T follicular helper cell (primary cell): ENCODE results near the gene C14orf132.

Experiments used
- DNase-seq: peaks from one replicate; pipeline ENCODE4 v3.0.0-alpha.2; 2020; ENCODE audit warnings: low read depth

C14orf132 gene

DNA sequence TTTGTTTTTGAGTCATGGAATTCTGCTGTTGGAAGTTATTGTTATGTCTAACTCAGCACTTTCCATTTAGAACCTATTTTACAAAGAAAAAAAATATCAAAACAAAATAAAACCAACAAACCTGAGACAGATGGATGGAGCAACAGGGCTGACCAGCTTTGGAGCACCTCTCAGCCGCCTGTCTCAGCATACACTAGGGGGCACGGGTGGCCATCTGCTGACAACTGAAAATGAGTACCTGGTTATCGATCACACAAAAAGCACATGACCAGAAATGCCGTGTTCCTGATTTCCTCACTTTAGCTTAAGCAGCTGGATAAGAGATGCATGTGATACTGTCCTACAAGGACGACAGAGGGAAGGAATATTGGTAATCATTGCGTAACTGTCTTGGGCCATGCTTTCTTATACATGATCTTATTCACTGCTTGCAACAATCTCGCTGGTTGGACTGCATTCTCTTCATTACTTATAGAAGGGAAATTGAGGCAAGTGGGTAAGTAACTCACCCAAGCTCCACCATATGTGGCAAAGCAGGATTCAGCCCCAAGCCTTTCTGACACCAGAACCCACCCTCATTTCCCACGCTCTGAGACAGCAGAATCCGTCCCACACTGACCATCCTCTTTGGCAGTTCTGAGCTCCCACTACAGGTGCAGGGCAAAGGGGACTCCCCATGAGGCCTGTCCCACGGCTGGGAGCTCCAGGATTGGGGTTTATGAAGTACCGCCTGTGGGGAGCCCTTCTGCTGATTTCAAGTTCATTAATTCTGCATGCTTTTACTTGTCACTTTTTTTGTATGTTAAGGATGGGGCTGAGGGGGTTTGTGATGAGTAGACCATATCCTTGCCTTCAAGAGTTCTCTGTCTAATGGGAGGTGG is 43.5 kb downstream of the C14orf132 start:
- no peak for DNase-seq

DNA sequence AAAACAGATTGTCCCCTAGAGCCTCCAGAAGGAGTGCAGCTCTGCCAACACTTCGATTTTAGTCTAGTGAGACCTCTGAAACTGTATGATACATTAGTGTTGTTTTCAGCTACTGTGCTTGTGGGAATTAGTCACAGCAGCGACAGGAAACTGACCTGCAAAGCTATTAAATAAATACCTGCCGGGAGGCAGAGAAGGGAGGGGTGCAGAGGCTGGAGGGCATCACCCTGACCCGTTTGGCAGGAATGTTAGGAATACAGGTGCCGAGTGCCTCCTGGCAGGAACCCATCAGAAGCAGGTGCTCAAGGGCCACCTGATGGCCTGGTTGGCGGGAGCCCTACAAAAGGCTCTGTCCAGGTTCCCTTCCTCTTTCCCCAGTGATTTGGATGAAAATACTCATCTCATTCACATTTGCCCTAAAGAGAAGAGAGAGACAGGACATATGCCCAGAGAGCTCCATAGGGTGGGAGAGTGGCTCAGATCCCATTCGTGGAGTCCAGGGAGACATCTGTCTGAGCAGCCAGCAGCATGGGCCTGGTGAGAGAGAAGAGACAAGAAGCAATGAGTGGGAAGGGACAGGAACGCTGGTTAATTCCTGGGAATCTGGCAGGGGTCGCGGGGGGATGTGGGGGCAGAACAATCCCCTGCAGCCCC is 44.6 kb downstream of the C14orf132 start:
- no peak for DNase-seq

DNA sequence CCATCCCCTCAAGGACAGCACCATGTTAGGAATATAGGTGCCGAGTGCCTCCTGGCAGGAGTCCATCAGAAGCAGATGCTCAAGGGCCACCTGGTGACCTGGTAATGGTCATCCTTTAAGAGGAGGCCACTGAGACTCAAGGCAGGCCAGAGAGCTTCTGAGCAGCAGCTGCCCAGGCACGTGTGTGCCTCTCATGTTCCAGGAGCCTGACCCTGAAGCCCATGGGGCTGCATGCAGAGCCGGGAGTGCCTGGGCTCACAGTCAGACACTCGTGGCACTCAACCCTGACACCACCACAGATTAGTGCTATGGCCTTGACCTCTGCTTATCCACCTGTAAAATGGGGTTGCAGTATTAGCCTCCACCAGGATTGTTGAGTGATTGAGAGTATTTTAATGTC is 45.6 kb downstream of the C14orf132 start:
- DNase-seq, result no peak

DNA sequence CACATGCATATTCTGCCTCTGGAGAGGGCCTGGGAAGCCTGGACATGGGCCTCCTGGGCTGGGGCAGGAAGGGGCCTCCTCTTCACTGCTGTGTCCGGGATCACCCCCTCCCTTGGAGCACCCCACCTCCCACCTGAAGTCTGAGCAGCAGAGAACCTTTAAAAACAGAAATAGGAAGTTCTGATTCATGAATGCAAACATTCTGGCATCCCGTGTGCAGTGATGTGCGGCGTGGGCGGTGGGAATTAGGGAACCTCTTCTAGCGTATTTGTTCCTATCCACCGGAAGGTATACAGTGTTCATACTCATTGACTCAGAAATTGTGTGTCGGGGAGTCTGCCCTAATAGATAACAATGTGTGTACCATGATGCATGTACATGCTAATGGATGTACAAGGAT is 46.2 kb downstream of the C14orf132 start:
- DNase-seq, result no peak

DNA sequence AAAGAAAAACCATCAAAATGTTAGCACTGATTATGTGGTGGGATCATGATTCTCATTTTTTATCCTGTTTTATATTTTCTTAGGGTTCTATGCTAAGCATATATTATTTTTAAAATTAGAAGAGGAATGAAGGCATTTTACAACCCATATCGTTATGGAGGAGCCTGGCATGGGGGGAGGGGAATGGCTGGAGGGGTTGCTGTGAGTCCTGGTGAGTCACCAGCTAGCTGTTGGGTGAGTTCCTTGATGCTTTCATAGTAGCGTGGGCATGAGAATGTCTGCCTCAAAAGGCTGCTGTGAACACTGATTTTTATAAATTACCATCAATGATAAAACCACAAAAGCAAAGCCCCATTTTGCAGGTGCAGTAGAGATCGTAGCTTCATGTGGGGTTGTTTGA is 46.9 kb downstream of the C14orf132 start:
- no peak for DNase-seq

DNA sequence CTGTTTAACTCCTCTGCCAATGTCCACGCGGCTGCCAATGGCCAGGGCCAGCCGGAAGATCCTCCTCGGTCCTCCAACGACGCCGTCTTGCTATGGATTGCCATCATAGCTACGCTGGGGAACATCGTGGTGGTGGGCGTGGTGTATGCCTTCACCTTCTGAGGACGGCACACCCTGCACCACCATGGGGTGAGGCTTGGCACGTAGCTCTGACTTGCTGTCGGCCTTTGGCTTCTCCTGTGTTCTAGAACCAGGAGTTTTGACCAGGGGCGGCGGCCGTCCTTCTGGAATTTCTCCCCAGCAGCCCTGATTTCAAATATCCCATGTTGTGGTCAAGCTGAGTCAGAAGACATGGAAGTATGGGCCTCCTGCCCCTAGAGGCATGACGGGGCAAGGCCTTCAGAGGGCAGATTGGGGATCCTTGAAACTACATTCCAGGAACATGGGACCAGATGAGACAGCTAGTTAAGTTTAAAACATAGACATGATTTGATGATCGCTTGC is 47.5 kb downstream of the C14orf132 start:
- DNase-seq, result no peak

DNA sequence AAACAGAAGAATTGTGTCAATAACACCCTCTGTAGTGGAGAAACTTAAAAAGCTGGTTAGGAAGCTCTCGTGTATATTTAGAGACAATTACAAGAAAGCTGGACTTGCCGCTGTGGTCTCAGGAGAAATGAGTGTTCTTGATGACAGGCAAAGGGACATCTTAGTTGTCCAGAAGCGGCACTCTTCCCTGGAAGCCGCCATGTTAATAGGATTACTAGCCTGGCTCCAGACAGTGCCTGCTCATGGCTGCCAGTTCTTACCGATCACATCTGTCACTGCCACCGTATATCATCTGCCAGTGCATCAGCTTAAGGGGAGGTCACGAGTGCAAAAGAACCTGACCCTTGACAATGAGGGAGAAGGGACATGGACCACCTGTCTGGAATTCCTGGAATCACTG is 48.9 kb downstream of the C14orf132 start:
- DNase-seq, result no peak

DNA sequence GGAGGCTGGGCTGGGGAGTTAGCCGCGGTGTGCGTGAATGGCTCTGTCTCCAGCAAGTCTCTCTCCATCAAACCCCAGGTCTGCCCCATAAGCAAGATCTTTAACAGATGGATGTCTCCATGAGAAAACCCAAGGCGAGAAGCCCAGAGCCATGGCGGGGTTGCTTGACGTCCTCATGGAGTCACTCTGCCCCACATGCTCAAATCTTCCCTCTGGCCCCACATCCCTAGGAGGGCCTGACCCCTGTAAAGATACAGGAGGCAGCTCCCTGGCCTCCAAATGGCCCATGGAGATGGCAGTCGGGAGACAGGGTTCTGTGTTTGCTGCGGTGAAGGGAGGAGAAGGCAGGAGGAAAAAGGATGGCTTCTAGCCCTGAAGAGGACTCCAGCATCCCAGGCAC is 49.3 kb downstream of the C14orf132 start:
- DNase-seq, result no peak

DNA sequence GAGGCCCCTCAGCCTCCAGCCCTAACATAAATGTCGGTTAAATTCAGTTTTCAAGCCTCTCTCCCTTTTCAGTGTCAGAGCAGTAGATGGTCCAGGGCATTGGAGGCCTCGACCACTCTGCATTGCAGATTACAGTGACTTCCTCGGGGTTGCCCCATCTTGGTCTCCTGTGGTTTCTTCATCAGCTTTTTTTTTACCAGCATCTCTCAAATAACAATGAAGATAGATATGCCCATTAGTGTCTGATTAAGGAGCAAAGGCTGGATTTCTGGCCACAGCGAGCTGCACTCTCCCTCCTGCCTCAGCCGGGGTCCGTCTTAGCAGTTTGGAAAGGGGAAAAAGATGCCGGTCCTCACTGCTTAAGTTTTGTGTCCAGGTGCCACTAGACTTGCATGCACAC is 49.7 kb downstream of the C14orf132 start:
- DNase-seq, result no peak

DNA sequence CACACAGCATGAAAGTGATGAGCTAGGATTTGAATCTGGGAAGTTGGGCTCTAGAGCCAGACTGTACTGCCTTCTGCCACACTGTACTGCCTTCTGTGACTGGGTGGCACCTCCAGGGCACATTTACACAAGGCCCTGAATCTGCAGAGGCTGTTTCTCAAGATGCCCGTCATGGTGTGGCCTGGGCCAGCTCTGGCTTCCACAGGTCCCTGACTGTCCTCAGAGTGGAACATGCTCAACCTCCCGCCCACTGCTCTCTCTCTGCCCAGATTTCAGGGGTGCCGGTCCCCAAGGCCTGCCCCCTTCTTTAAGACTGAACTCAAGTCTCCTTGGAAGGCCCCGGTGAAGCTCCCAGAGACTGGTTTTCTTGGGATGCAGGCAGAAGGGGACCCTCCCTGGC is 50.2 kb downstream of the C14orf132 start:
- DNase-seq, result no peak

DNA sequence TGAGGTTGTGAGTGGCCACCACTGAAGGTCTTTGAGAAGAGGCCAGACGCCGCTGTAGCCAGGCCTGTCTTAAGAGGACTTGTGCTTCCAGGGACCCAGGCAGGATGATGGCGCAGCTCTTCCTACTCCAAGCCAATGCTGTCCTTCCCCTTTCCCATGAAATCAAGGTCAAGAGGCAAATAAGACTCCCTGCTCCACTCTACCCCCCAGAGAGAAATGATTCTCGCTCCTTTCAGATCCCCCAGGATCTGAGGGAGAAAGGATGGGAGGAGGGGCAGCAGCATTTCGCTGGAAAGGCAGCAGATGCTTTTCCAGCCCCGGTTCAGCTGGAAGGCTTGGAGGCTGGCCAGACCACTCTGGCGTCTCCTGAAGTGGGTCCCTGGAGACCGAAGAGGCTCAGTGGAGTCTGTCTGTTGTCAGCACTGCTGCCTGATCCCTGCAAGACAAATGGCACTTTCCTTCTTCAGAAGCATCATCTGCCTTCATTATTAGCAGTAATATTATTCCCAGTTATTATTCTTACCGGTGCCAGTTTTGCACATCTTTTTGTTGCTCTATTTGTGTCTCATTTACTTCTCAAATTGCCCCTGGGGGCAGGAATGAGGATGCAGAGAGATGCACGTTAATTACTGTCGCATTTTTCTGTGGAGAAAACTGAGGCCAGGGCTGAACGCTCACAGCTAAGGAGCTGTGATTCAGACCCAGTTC is 51.4 kb downstream of the C14orf132 start:
- DNase-seq, result no peak

DNA sequence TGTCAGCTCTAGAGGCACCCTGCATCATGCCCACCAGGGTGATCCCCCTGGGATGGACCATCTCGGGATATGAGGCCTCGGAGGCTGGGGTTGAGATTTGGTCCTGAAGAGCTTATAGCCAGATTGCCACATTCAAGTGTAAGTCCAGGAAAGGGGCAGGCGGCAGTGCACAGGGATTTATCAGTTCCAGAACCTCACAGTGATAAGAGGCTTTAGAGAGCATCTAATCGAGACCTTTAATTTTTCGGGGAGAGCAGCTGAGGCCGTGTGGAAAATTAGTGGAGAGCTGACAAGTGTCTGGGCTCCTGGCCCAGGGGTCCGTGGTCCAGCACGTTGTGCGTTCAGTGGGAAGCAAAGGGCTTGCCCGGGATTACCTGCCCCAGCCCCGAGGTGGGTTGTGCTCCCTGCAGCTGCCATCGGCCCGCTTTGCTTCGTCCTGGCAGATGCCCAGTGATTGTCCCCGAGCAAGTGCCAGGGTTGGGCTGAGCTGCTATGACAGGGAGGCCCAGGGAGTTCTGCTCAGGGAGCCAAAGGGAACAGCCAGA is 52.1 kb downstream of the C14orf132 start:
- no peak for DNase-seq

DNA sequence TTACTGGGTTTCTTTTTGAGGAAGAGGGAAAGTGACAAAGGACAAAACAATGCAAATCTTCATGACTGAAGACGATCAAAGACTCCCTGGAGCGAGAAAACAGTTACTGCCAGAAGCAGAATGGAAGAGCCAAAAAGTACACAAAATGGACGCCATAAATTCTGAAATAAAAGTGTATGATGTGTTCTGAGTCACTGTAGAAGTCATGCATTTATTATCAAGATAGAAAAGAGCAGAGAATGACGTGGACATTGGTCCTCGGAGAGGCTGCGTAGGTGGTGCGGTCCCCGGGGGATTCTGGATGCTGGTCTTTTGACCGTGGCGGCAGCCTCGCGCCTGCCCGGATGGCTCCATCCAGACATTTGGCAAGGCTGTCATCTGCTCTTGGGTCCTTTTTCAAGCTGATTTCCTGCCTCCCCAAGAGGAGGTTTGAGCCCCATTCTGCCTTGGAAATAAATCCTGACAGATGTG is 52.8 kb downstream of the C14orf132 start:
- DNase-seq, result no peak

DNA sequence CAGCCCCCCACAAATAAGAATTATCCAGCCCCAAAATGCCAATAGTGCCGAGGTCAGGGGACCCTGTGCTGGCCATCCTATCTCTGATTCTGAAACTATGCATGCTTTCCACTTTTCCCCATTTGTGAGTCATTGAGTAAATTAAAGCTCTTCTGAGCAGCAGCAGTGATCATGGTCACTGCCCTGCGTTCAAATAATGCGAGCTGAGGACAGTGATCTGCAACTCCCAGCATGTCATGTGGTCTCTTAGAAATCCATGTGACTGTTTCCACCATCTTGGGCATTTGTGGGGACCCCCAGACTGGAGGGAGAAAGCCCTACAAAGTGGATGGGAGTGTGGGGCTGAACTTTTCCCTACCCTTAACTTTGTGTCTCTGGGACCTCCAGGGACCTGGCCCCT is 53.8 kb downstream of the C14orf132 start:
- no peak for DNase-seq

DNA sequence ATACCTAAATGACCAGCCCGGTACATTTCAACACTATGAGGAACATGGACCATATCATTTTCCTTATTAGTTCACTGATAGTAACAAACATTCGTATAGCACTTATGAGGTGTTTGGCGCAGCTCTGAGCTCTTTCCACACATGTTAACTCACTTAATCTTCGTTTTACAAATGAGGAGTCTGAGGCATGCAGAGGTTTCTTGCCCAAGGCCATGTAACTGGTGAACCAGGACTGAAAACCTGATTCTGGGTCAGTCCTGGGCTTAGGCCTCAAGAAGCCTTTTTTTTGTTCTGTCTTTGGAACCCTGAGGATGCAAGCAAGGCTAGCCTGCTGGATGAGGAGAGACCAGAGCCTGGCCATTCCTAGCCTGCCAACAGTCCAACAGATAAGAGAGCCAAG is 55.0 kb downstream of the C14orf132 start:
- DNase-seq, result no peak

DNA sequence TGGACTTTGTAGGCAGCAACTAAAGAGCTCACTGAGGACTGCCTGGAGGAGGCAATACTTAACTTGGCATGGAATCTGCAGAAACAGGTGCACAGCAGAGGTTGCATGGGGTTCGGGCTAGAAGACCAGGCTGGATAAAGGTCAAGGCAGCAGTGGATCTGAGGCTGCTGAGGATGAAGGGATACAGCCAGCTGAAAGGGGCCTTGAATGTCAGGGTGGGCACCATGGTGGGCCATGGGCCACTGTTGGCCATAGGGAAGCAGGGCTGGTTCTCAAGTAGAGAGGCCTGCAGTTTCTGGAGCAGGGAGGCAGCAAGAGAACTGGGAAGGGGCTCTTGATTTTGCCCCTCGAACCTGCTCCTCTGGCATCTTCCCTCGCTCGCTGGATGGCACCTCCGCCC is 55.5 kb downstream of the C14orf132 start:
- no peak for DNase-seq

DNA sequence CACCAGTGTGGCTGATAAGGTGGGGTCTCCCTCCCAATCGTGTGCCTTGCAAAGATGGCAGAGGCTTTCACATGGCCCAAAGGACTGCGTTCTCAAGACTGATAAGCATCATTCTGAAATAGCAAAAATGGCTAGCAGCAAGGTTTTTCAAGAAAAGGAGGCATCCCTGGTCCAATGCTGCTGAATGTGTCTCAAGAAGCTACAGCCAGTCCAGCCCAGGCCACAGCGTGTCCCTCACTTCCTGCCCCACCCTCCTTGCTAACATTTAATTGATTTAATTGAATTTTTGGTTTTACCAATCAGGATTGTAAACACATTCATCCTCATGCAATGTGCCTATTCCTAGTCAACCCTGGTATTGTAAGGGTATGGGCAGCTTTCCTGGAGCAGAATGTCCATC is 55.9 kb downstream of the C14orf132 start:
- no peak for DNase-seq

DNA sequence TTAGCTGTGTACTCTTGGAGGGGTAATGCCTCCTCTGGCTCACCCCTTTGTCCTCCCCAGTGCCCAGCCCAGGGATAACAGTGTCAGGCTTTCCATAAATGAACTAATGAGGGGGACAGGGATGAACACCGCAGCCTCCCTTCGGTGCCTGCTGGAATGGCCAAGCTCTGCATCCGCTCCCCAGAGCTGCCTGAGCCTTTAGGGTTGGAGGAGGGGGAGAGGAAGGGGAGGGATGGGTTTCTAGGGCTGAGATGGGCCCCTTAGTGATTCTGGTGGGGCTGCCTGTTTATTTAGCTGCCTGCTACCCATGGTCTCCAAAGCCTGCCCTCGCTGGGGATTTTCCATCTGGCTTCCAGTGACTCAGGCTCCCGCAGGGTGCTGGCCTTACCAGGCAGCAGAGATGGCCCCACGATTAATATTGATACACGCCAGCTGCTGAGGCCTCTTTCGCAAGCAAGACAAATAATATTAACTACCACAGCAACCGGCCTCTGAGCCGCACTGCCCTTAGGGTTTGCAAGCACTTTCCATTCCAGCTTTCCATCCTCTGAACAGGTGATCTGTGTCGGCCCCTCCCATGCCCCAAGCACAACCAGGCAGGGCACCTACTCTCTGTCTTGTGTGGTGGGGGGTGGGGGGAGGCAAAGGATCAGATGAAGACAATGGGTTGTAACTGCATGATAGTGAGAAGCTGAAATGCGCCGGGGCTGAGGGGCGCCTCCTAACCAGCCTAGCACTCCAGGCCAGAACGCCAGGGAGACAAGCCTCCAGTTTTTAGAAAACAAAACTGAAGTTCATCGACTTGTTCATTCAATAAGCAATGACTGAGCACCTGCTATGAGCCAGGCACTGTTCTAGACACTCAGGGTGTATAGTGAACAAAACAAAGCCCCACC is 56.7 kb downstream of the C14orf132 start:
- DNase-seq, result no peak

DNA sequence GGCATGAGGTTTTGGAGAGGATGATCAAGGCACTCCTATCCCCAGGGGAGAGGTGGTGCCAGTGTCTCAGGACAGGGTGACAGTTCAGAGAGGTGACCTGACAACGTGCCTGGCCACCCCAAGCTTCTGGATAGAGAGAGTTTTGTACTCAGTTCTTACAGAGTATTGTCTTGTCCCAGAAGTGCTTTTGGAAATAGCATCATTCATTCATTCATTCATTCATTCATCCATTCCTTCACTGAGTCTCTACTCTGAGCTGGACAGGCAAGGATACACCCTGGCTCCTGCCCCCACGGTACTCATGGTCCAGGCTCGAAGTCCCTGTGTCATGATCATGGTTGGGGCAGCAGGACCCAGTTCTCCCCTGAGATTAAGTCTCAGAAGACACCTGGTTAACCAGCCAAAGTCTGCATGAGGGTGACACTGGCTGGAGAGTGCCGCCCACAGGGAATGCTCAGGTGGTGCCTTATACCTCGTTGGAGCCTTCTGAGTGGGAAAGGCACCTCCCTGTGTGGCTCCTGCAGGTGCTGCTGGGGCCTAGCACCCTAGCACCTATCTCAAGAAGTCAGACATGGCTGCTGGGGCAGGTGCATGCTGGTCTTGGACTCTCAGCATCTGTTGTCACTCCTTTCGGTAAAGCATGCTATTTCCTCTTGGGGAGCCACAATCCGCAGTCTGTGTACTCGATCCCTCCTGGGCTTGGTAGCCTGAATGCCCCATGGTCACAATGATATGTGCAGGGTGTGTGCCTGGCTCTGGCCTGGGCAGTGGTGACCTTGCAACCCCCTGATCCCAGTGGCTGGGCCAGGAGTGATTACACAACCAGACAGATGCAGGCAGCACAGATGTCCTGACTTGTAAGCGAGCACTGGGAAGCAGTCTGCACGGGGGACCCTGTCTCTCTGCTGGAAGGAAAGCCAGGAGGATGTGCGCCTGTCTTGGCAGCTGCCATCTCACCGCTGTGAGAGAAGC is 57.8 kb downstream of the C14orf132 start:
- DNase-seq, result no peak

DNA sequence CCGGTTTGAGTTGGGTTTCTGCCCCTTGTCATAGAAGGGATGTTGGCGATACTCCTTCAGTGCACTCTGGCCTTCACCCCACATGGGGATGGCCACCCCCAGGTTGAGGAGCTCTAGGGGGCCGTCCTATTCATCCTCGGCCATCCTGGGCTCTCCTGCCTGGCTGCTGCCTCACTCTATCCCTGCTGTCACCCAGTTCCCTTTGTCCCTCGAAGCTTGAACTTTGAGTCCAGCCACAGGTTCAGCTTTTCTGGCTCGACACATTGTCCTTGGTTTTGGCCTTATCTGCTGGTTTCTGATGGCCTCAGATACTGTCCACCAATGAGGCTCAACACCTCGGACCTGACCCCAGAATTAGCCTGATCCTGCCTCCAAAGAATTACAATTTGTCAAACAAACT is 58.6 kb downstream of the C14orf132 start:
- no peak for DNase-seq
